DND-41 (cell line): ENCODE results near the gene RASGEF1C.

Experiments used
- EZH2 ChIP-seq: IDR thresholded peaks from 3 replicates; pipeline ENCODE4 v1.6.1; 2012; ENCODE audit warnings: borderline replicate concordance, low read depth, mild to moderate bottlenecking, moderate library complexity, low read length, inconsistent platforms; ENCODE audit not compliant: severe bottlenecking
- TF ChIP-seq, protein P1 (sequence below): IDR thresholded peaks from 2 replicates; pipeline ENCODE4 v1.5.1; 2012; ENCODE audit warnings: borderline replicate concordance, low read length, moderate library complexity, mild to moderate bottlenecking; ENCODE audit not compliant: poor library complexity, severe bottlenecking; ENCODE audit errors: extremely low read depth

GRCh38 chr5:180166176-180166575, 42.8 kb downstream of the RASGEF1C start:
- TF ChIP-seq, protein P1, sequence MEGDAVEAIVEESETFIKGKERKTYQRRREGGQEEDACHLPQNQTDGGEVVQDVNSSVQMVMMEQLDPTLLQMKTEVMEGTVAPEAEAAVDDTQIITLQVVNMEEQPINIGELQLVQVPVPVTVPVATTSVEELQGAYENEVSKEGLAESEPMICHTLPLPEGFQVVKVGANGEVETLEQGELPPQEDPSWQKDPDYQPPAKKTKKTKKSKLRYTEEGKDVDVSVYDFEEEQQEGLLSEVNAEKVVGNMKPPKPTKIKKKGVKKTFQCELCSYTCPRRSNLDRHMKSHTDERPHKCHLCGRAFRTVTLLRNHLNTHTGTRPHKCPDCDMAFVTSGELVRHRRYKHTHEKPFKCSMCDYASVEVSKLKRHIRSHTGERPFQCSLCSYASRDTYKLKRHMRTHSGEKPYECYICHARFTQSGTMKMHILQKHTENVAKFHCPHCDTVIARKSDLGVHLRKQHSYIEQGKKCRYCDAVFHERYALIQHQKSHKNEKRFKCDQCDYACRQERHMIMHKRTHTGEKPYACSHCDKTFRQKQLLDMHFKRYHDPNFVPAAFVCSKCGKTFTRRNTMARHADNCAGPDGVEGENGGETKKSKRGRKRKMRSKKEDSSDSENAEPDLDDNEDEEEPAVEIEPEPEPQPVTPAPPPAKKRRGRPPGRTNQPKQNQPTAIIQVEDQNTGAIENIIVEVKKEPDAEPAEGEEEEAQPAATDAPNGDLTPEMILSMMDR: no peak
- no peak for TF ChIP-seq EZH2
